HCT116 (cell line): ENCODE measurements around the gene RYR2.

Experiments
- EGR1 ChIP-seq: IDR thresholded peaks from 2 replicates; pipeline ENCODE4 v1.6.1; 2012; ENCODE audit warnings: low read depth
- EZH2 ChIP-seq: fragments of 200-600 bp; sonication (generic); IDR thresholded peaks from 2 replicates; pipeline ENCODE4 v1.6.1; 2017; ENCODE audit warnings: antibody characterized with exemption, mixed run types
- EZH2phosphoT487 ChIP-seq: fragments of 200-600 bp; IDR thresholded peaks from 2 replicates; pipeline ENCODE4 v1.6.1; 2018; ENCODE audit warnings: antibody characterized with exemption, borderline replicate concordance
- POLR2A ChIP-seq: IDR thresholded peaks from 2 replicates; pipeline ENCODE4 v1.7.0; 2011; ENCODE audit warnings: borderline replicate concordance; ENCODE audit not compliant: insufficient read depth, insufficient read length; ENCODE audit errors: extremely low read depth
- TF ChIP-seq, protein P1 (sequence below), 3 experiments: fragments of 200-600 bp in 1 of 3; sonication (generic) in 1 of 3; IDR thresholded peaks in 2 of 3; conservative IDR thresholded peaks in 1 of 3; 2 replicates each; pipeline ENCODE4 v1.5.1; 2012 to 2017; ENCODE audit warnings: low read depth in 2 of 3, low read length in 2 of 3, antibody characterized with exemption in 1 of 3, borderline replicate concordance in 1 of 3, control low read depth in 1 of 3, mild to moderate bottlenecking in 1 of 3, mixed read lengths in 1 of 3, mixed run types in 1 of 3, moderate library complexity in 1 of 3; ENCODE audit not compliant: insufficient read depth in 1 of 3

- TF ChIP-seq, protein P1, sequence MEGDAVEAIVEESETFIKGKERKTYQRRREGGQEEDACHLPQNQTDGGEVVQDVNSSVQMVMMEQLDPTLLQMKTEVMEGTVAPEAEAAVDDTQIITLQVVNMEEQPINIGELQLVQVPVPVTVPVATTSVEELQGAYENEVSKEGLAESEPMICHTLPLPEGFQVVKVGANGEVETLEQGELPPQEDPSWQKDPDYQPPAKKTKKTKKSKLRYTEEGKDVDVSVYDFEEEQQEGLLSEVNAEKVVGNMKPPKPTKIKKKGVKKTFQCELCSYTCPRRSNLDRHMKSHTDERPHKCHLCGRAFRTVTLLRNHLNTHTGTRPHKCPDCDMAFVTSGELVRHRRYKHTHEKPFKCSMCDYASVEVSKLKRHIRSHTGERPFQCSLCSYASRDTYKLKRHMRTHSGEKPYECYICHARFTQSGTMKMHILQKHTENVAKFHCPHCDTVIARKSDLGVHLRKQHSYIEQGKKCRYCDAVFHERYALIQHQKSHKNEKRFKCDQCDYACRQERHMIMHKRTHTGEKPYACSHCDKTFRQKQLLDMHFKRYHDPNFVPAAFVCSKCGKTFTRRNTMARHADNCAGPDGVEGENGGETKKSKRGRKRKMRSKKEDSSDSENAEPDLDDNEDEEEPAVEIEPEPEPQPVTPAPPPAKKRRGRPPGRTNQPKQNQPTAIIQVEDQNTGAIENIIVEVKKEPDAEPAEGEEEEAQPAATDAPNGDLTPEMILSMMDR (IDR thresholded peaks at IDR 0.05 in 2 of 3, conservative IDR thresholded peaks at IDR 0.05 in 1 of 3; ENCODE audit: borderline replicate concordance in 1 of 3, insufficient read depth in 1 of 3, low read depth in 2 of 3, low read length in 2 of 3), result no peak
- no peak for TF ChIP-seq POLR2A
- no peak for TF ChIP-seq EGR1
- no peak for TF ChIP-seq EZH2phosphoT487
- no peak for TF ChIP-seq EZH2
Observed at GRCh38 chr1:237033061-237033460, 8.9 kb upstream of the RYR2 start.
